ENCODE results near the gene RAD51D.

DNA sequence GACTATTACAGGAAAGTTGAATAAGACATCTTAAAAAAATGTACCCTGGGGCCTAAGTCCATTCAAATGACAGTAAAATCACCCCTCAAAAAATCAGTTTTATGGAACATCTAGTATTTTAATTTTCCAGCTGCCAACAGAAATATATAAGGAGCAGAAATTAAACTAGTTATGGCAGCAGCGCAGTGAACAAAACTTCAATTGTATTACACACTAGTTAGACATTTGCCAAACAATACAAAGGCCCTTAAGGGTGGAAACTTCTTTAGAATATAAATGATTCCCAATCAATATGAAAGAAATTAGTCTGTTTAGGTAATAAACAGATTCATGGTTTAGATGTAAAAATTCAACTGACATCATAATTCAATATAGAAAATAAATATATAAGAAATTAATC, 38.0 kb downstream of the RAD51D start:
- TF ChIP-seq, protein P1, sequence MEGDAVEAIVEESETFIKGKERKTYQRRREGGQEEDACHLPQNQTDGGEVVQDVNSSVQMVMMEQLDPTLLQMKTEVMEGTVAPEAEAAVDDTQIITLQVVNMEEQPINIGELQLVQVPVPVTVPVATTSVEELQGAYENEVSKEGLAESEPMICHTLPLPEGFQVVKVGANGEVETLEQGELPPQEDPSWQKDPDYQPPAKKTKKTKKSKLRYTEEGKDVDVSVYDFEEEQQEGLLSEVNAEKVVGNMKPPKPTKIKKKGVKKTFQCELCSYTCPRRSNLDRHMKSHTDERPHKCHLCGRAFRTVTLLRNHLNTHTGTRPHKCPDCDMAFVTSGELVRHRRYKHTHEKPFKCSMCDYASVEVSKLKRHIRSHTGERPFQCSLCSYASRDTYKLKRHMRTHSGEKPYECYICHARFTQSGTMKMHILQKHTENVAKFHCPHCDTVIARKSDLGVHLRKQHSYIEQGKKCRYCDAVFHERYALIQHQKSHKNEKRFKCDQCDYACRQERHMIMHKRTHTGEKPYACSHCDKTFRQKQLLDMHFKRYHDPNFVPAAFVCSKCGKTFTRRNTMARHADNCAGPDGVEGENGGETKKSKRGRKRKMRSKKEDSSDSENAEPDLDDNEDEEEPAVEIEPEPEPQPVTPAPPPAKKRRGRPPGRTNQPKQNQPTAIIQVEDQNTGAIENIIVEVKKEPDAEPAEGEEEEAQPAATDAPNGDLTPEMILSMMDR (conservative IDR thresholded peaks at IDR 0.05 in 1 of 2, IDR thresholded peaks at IDR 0.05 in 1 of 2; ENCODE audit: low read depth in 1 of 2, low read length in 2 of 2), result no peak
- TF ChIP-seq EZH2 (IDR thresholded peaks at IDR 0.05; ENCODE audit: low read length, missing control alignments), result no peak

All from fibroblast of lung (primary cell).